H9 (cell line): ENCODE measurements around the gene KLRC1. TPM values are rescaled to one million over a fixed set of nuclear protein-coding genes. Genes with fewer than 3 reads are reported as not detected.

Experiments used
- DNase-seq: peaks from one replicate; pipeline ENCODE4 v3.0.0-alpha.2; 2017
- H2AFZ ChIP-seq: one replicate; pipeline ENCODE4 v1.6.1; 2013; ENCODE audit warnings: mild to moderate bottlenecking, low read length, control low read depth, moderate library complexity
- H2AK5ac ChIP-seq: 2 replicates; pipeline ENCODE4 v1.6.1; 2013; ENCODE audit warnings: low read length, control low read depth, mixed read lengths; ENCODE audit not compliant: insufficient read length
- H2BK120ac ChIP-seq: one replicate; pipeline ENCODE4 v1.6.1; 2013; ENCODE audit warnings: low read depth, mild to moderate bottlenecking, low read length, control low read depth, inconsistent platforms; ENCODE audit not compliant: poor library complexity, severe bottlenecking
- H2BK12ac ChIP-seq: 2 replicates; pipeline ENCODE4 v1.6.1; 2013; ENCODE audit warnings: low read length, control low read depth, mixed read lengths, low read depth; ENCODE audit not compliant: insufficient read length
- H2BK15ac ChIP-seq: 2 replicates; pipeline ENCODE4 v1.6.1; 2013; ENCODE audit warnings: low read depth, low read length, control low read depth
- H2BK20ac ChIP-seq: one replicate; pipeline ENCODE4 v1.6.1; 2013; ENCODE audit warnings: low read depth, mild to moderate bottlenecking, low read length, control low read depth, inconsistent platforms; ENCODE audit not compliant: poor library complexity, severe bottlenecking
- H2BK5ac ChIP-seq: 2 replicates; pipeline ENCODE4 v1.6.1; 2013; ENCODE audit warnings: low read length, control low read depth, mixed read lengths; ENCODE audit not compliant: insufficient read length
- H3K14ac ChIP-seq: 2 replicates; pipeline ENCODE4 v1.6.1; 2013; ENCODE audit warnings: low read length, control low read depth; ENCODE audit not compliant: insufficient read depth
- H3K18ac ChIP-seq: 2 replicates; pipeline ENCODE4 v1.6.1; 2013; ENCODE audit warnings: low read depth, mild to moderate bottlenecking, mixed read lengths, low read length, control low read depth; ENCODE audit not compliant: insufficient read length
- H3K23ac ChIP-seq: 2 replicates; pipeline ENCODE4 v1.6.1; 2013; ENCODE audit warnings: low read length, control low read depth, mixed read lengths, low read depth; ENCODE audit not compliant: insufficient read length
- H3K23me2 ChIP-seq: 2 replicates; pipeline ENCODE4 v1.6.1; 2013; ENCODE audit warnings: low read depth, mild to moderate bottlenecking, mixed read lengths, low read length, control low read depth; ENCODE audit not compliant: insufficient read length, poor library complexity, severe bottlenecking
- H3K27ac ChIP-seq: 2 replicates; pipeline ENCODE4 v1.5.1; 2013; ENCODE audit warnings: low read length, control low read depth, mixed read lengths, low read depth; ENCODE audit not compliant: insufficient read length
- H3K27me3 ChIP-seq: 2 replicates; pipeline ENCODE4 v1.6.1; 2013; ENCODE audit warnings: low read length, control low read depth, inconsistent platforms; ENCODE audit not compliant: insufficient read depth
- H3K4ac ChIP-seq: 2 replicates; pipeline ENCODE4 v1.6.1; 2013; ENCODE audit warnings: low read depth, mild to moderate bottlenecking, control low read depth, inconsistent platforms, low read length, moderate library complexity
- H3K4me1 ChIP-seq: 2 replicates; pipeline ENCODE4 v1.6.1; 2013; ENCODE audit warnings: low read length, control low read depth, inconsistent platforms; ENCODE audit not compliant: insufficient read depth
- H3K4me2 ChIP-seq: 2 replicates; pipeline ENCODE4 v1.6.1; 2013; ENCODE audit warnings: low read length, control low read depth, mixed read lengths; ENCODE audit not compliant: insufficient read length, insufficient read depth
- H3K56ac ChIP-seq: 2 replicates; pipeline ENCODE4 v1.6.1; 2013; ENCODE audit warnings: low read depth, mild to moderate bottlenecking, mixed read lengths, low read length, control low read depth; ENCODE audit not compliant: insufficient read length
- H3K79me1 ChIP-seq: 2 replicates; pipeline ENCODE4 v1.6.1; 2013; ENCODE audit warnings: low read depth, mild to moderate bottlenecking, moderate library complexity, low read length, control low read depth, inconsistent platforms; ENCODE audit not compliant: insufficient read depth, poor library complexity, severe bottlenecking
- H3K79me2 ChIP-seq: 2 replicates; pipeline ENCODE4 v1.6.1; 2013; ENCODE audit warnings: low read length, control low read depth, inconsistent platforms; ENCODE audit not compliant: insufficient read depth
- H3K9ac ChIP-seq: 2 replicates; pipeline ENCODE4 v1.6.1; 2013; ENCODE audit warnings: low read length, control low read depth, mixed read lengths; ENCODE audit not compliant: insufficient read length; ENCODE audit errors: extremely low read depth
- H3K9me3 ChIP-seq: one replicate; pipeline ENCODE4 v1.6.1; 2013; ENCODE audit warnings: low read depth, low read length, inconsistent platforms; ENCODE audit not compliant: control insufficient read depth
- H3T11ph ChIP-seq: one replicate; pipeline ENCODE4 v1.6.1; 2013; ENCODE audit warnings: mild to moderate bottlenecking, low read length, control low read depth, inconsistent platforms
- H4K20me1 ChIP-seq: one replicate; pipeline ENCODE4 v1.6.1; 2013; ENCODE audit not compliant: control insufficient read depth, insufficient read length, insufficient read depth
- H4K5ac ChIP-seq: 2 replicates; pipeline ENCODE4 v1.6.1; 2013; ENCODE audit warnings: low read depth, mild to moderate bottlenecking, mixed read lengths, low read length, control low read depth; ENCODE audit not compliant: insufficient read length
- H4K8ac ChIP-seq: replicated peaks from 2 replicates; pipeline ENCODE4 v1.6.1; 2013; ENCODE audit warnings: low read length, control low read depth, mixed read lengths, low read depth; ENCODE audit not compliant: insufficient read length
- H4K91ac ChIP-seq: 2 replicates; pipeline ENCODE4 v1.6.1; 2013; ENCODE audit warnings: low read depth, mild to moderate bottlenecking, moderate library complexity, mixed read lengths, low read length, control low read depth; ENCODE audit not compliant: insufficient read length
- H3K27ac Mint-ChIP-seq, 3 experiments: 2 replicates in 2 of 3; 3 replicates in 1 of 3; pipeline ENCODE4 v1.8.0; 2020 to 2021; ENCODE audit warnings: mixed read lengths in 3 of 3, mild to moderate bottlenecking in 1 of 3, moderate library complexity in 1 of 3
- H3K27me3 Mint-ChIP-seq: 2 replicates; pipeline ENCODE4 v1.8.0; 2021; ENCODE audit warnings: low read depth, mild to moderate bottlenecking, moderate library complexity, mixed read lengths
- H3K36me3 Mint-ChIP-seq, 3 experiments: 2 replicates in 2 of 3; 3 replicates in 1 of 3; pipeline ENCODE4 v1.8.0; 2020 to 2021; ENCODE audit warnings: low read depth in 3 of 3, mixed read lengths in 3 of 3; ENCODE audit not compliant: insufficient read depth in 1 of 3
- H3K4me1 Mint-ChIP-seq, 2 experiments: 2 replicates each; pipeline ENCODE4 v1.8.0; 2020; ENCODE audit warnings: mixed read lengths in 2 of 2
- H3K4me3 Mint-ChIP-seq, 2 experiments: 2 replicates in 1 of 2; 3 replicates in 1 of 2; pipeline ENCODE4 v1.8.0; 2020 to 2021; ENCODE audit warnings: mild to moderate bottlenecking in 2 of 2, mixed read lengths in 2 of 2, moderate library complexity in 1 of 2
- H3K9me3 Mint-ChIP-seq, 2 experiments: 2 replicates in 1 of 2; 3 replicates in 1 of 2; pipeline ENCODE4 v1.8.0; 2020; ENCODE audit warnings: mild to moderate bottlenecking in 2 of 2, mixed read lengths in 2 of 2, moderate library complexity in 1 of 2
- CTCF ChIP-seq: fragments of 200-600 bp; sonication (generic); conservative IDR thresholded peaks from 3 replicates; pipeline ENCODE4 v1.8.0; 2021; ENCODE audit warnings: antibody characterized with exemption, mild to moderate bottlenecking
- WGBS: extraction: QIAGEN DNeasy Blood & Tissue Kit; methylation state at CpG from one replicate; pipeline ENCODE4 v1.1.7; 2013; ENCODE audit warnings: missing lambda C conversion rate, low lambda C conversion rate, mixed read lengths; ENCODE audit not compliant: insufficient read length; ENCODE audit errors: extremely low coverage; 5-methylcytosine and 5-hydroxymethylcytosine counted together
- total RNA-seq: library from RNA; stranded (reverse); gene quantifications from 2 replicates; pipeline ENCODE4 v1.2.1, GENCODE V29; 2021

KLRC1 gene
- total RNA-seq, 1 experiment from 2014 or later = not detected

- H3K4me1 ChIP-seq = no peaks in the 10 kb centered on the region
- H4K5ac ChIP-seq = no peak overlapping the region
- H2BK15ac ChIP-seq = no peak overlapping the region
- no peak overlapping the region for H4K8ac ChIP-seq
- H3K27ac Mint-ChIP-seq = peak overlapping the region in 1 of 3 experiments; percentile 38; a peak in 1 of 7 replicates
- H3K23me2 ChIP-seq = no peaks in the 10 kb centered on the region
- H2AFZ ChIP-seq = no peak overlapping the region
- no peaks in the 10 kb centered on the region for H3K36me3 Mint-ChIP-seq
- H3K4me1 Mint-ChIP-seq = peaks cover 10 to 15% of the 10 kb centered on the region in 2 experiments
- H3K27ac ChIP-seq = no peak overlapping the region
- no peak for DNase-seq
- no peaks in the 10 kb centered on the region for H3K79me1 ChIP-seq
- H3K23ac ChIP-seq = no peak overlapping the region
- H3K4ac ChIP-seq = no peak overlapping the region
- H3K18ac ChIP-seq = no peak overlapping the region
- H3T11ph ChIP-seq = no peak overlapping the region
- no peak overlapping the region for H2BK12ac ChIP-seq
- no peaks in the 10 kb centered on the region for H3K27me3 Mint-ChIP-seq
- no peaks in the 10 kb centered on the region for H3K79me2 ChIP-seq
- H3K4me2 ChIP-seq = no peak overlapping the region
- H3K9me3 ChIP-seq = no peaks in the 10 kb centered on the region
- H3K9me3 Mint-ChIP-seq = no peaks in the 10 kb centered on the region; a peak in 1 of 5 replicates
- H3K9ac ChIP-seq = no peak overlapping the region
- no peak overlapping the region for H2BK5ac ChIP-seq
- H4K91ac ChIP-seq = no peak overlapping the region
- H3K4me3 Mint-ChIP-seq = no peak overlapping the region
- H3K27me3 ChIP-seq = no peaks in the 10 kb centered on the region
- WGBS = no CpG with 5 or more reads among the region's 3 CpGs
- H3K56ac ChIP-seq = no peak overlapping the region
- no peak overlapping the region for H3K14ac ChIP-seq
- no peaks in the 10 kb centered on the region for H4K20me1 ChIP-seq
- H2BK20ac ChIP-seq = no peak overlapping the region
- no peak overlapping the region for H2AK5ac ChIP-seq
- H2BK120ac ChIP-seq = no peak overlapping the region
- no peak for TF ChIP-seq CTCF
These were observed 44.3 kb downstream of the KLRC1 start for GRCh38 chr12:10408842-10409241.
